Activated CD4-positive, CD25-positive, alpha-beta regulatory T cell (primary cell): ENCODE results near the gene PTEN.
"Not testable (repeated sequence)": the region's sequence is repeated elsewhere in the genome, so short reads cannot be mapped to it uniquely, and the experiment has no call there.

Source experiments
- DNase-seq, 4 experiments: peaks; one replicate each; lab custom pipeline; 2025; lab: John Stamatoyannopoulos, UW

The PTEN gene

DNA sequence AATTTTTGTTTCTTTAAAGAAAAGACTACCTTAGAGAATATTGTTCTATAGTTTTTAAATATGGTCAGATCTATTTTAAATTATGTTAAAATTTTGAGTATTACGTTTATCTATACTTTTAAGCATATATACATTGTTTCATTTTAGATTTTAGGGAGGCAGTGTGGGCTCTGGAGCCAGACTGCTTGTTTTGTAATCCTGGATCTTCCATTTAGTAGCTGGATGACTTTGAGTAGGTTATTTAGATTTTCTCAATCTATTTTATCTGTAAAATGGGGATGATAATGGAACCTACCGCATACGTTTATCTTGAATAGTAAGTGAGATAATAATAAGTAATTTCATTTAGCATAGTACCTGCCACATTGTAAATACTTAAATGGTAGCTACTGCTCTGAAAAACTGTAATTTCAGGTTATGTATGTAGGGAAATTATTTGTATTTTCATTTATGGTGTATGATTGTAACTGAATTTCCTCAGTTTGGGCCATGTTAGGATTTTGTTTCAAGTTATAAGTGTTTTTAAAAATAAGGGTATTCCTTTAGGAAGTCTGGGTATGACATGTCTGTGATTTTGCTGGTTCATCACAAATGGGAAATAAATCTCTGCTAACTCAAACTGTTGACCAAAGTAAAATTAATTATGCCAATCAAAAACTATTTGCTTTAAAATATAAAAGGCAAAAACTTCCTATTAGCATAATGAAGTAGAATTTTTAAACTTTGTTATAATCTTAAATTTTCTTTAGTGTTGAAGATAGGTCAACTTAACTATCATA is 6.5 kb downstream of the PTEN start:
- DNase-seq, result no peak

DNA sequence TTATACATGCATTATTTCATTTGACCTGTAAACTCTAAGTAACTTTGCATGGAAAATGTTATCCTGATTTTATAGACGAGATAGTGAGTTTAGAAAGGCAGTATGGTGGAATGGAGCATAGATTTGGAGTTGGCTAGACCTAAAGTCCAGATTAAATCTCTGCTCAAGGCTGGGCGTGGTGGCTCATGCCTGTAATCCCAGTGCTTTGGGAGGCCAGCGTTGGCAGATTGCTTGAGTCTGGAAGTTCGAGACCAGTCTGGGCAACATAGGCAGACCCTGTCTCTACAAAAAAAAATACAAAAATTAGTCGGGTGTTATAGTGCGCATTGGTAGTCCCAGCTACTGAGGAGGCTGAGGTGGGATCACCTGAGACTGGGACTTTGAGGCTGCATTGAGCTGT is 9.4 kb downstream of the PTEN start:
- DNase-seq, result no peak

DNA sequence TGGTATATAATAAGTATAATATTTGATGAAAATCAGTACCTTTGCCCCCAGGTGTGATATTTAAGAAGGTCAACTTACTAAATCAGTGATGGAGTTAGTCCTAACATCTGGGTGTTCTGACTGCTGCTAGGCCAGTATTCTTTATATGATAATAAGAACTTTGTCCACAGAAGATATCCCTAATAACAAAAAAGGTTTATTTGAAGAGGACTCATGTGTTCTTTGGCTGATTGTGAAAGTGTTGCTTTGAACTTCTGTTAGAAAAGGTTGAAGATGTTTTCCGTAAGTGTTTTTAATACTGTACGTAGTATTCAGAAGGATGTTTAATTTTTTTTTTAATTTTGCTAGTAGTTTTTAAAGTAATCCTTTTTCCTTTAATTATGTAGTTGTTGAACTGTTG is 10.2 kb downstream of the PTEN start:
- no peak for DNase-seq

DNA sequence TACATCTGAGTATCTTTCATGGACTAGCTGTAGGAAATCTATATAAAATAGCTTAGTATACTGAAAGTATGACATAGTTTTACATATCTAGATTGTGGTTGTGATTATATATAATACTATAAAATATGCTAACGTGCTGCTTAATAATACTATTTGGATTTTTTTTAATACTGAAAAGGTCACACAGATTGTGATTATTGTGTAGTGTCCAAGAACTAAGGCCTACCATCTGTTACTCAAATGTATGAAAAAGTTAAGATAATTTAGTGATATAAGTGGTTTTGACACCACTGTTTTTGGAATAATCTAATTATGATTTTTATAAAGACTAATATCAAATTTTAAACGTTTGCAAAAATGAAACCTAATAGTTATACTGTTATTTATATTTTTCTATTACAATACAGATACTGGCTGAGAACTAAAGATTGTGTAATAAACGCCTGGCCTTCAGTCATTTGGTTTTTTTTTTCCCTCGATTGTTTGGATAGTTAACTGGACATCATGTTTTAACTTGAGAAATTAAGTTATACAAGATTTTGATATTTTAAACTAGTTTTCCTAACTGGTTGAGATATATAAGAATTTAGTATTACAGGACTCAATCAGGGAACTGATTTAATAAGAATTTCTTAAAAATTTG is 12.6 kb downstream of the PTEN start:
- no peak for DNase-seq

DNA sequence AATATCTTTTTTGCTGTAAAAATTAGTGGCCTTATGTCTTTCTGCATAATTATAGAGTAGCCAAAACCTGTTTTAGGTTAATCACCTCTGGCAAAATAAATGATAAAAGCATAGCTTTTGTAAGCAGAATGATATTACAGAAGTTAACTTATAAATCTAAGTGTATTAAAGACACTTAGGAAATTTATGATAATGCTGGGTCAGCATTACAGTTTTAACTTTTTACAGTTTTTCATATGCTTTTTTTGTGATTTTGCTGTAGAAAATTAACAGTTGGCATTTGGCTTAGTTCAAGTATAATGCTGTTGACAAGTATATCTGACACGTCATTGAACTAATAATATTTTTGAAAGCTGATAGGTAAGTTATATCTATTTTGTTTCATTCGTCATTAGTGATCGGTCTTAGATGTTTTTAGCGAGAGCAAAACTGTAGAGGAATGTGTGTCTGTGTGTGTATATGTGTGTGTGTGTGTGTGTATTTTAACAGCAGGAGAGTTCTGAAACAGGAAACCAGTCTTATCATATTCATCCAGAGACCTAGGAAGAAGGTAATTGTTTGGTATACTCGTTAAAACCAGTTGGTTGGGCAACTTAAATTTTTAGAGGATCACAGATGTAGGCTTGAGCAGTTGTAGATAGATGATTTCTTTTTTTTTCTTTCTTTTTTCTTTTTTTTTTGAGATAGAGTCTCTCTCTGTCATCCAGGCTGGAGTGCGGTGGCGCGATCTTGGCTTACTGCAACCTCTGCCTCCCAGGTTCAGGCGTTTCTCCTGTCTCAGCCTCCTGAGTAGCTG is 15.4 kb downstream of the PTEN start:
- no peak for DNase-seq

DNA sequence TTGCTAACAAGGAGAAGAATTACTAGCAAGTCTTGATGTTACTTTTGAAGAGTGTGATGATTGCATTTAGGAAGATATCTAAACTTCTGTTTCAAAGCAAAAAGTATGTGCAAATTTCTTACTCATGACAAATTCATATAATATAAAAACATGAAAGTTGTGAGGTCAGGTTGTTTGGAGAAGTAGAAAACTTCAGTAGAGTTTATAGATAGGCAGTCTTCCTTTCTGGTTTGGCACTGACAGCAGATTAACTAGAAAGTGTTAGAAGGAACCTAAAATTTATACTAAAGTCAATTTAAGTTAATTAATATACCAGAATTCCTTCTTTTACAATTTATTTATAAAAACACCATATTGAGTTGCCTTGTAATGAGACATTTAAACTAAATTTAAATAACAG is 16.9 kb downstream of the PTEN start:
- DNase-seq, result no peak

DNA sequence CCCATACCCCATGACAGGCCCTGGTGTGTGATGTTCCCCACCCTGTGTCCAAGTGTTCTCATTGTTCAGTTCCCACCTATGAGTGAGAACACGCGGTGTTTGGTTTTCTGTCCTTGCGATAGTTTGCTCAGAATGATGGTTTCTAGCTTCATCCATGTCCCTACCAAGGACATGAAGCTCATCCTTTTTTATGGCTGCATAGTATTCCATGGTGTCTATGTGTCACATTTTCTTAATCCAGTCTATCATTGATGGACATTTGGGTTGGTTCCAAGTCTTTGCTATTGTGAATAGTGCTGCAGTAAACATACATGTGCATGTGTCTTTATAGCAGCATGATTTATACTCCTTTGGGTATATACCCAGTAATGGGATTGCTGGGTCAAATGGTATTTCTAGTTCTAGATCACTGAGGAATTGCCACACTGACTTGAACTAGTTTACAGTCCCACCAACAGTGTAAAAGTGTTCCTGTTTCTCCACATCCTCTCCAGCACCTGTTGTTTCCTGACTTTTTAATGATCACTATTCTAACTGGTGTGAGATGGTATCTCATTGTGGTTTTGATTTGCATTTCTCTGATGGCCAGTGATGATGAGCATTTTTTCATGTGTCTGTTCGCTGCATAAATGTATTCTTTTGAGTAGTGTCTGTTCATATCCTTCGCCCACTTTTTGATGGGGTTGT is 18.1 kb downstream of the PTEN start:
- DNase-seq, result not testable (repeated sequence)

DNA sequence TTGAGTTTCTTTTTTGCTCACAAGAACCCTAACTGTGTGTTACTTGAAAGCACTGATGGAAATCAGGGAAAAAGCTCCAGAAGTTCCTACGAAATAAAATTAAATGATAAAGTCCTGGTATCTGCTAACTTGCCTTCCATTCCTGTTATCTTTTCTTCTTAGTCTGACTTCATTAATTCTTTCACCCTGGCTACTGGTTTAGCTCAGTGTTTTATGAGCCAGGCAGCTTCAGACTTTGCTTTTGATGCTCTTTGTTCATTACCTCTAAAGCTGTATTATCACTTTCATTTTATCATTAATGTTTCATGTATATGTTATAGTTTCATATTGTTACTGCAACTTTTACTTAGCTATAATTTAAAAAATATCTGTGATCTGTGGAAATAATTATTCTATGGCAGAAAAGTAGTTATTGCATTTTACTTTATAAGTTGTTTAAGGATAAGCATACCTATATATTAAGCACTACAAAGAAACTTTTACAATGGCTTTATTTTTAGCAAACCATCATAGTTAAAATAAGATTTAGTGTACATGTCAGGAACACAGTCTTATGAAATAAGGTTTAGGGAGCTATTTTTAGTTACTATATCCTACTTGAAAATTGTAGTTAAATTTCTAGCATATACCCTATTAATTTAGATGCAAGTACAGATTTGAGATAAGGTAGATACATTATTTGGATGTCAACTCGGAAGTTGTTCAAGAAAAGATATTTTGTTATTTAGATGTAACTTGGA is 19.3 kb downstream of the PTEN start:
- DNase-seq, result no peak

DNA sequence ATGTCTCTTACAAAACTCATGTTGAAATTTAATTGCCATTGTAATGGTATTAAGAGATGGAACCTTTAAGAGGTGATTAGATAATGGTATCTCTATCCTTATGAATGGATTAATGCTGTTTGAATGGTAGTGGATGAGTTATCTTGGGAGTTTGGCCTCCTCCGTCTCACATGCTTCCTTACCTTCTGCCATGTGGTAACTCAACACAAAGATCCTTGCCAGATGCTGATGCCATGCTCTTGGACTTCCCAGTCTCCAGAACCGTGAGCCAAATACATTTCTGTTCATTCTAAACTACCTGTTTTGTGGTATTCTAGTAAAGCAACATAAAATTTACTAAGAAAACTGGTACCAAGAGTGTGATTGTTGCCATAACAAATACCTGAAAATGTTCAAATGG is 23.2 kb downstream of the PTEN start:
- DNase-seq, result no peak

DNA sequence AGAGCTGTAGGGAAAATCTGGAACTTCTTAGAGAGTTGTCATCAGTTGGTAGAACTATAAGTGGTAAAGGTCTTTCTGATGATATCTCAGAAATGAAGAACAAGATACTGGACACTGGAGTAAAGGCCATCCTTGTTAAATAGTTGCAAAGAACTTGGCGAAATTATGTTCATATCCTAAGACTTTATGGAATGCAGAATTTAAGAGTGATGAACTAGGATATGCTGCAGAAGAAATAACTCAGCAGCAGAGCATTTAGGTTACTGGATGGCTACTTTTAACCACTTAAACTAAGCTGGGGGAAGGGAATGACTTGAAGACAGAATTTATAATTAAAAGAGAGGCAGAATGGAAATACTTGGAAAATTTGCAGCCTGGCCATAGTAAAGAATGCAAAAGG is 23.7 kb downstream of the PTEN start:
- DNase-seq, result no peak

DNA sequence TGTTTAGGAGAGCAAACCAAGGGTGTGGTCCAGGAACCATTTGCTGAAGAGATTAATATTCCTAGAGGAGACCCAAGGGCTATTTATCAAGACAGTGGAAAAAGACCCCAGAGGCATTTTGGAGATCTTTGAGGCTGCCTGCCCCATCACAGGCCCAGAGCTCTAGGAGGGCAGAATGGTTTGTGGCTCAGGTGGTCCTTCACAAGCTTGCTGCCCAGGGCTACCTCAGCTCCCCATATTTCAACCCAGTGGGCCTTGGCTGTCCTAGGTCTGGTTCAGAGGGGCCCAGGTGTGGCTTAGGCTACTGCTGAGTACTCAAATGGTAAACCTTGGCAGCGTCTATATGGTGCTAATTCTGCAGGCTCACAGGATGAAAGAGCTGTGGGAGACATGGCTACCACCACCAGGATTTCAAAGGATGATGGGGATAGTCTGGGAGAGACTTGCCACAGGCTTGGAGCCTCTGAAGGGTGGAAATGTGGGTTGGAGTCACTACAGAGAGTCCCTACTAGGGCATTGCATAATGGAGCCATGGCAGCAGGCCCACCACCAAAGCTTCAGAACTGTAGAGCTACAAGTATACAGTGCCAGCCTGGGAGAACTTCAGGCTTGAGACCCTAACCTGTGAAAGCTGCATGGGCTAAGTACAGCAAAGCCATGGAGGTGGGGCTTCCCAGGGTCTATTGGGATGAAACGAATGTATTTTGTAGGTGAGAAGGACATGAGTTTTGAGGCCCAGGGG is 24.3 kb downstream of the PTEN start:
- DNase-seq, result no peak

DNA sequence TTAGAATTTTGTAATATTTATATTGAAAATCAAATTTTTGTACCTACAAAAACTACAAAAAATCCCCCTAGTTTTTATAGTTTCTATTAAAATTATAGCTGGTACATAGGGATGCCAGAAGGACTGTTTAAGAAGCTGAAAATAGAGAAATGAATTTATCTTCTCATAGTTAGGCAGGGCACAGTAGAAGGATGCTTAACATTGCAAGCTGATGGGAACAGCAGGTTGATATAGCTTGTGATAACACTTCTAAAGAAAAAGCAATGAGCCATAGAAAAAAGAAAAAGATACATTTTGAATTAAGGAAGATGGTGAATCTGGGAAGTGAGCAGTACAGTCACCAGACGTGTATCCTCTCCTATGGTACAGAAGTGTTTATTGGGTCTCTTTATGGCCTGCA is 32.0 kb downstream of the PTEN start:
- DNase-seq, result no peak

DNA sequence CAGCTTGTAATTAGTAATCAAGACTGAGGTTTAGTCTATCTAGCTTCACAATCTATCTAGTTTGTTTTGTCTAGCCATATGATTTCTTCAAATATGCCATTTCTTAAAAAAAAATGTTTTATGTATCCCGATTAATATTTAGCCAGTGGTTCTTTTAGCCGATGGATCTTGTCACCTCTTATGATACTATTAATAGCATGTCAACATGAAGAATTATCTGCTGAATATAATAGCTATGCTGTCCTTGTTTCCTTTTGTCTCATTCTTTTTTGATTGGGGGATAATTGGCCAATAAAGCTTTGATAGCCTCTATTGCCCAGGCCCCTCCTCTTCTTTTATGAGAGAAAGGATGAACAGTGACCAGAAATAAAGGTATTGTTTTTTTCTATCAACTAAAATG is 32.8 kb downstream of the PTEN start:
- no peak for DNase-seq

DNA sequence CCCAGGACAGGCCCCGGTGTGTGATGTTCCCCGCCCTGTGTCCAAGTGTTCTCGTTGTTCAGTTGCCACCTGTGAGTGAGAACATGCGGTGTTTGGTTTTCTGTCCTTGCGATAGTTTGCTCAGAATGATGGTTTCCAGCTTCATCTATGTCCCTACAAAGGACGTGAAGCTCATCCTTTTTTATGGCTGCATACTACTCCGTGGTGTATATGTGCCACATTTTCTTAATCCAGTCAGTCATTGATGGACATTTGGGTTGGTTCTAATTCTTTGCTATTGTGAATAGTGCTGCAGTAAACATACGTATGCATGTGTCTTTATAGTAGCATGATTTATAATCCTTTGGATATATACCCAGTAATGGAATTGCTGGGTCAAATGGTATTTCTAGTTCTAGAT is 34.5 kb downstream of the PTEN start:
- not testable (repeated sequence) for DNase-seq

DNA sequence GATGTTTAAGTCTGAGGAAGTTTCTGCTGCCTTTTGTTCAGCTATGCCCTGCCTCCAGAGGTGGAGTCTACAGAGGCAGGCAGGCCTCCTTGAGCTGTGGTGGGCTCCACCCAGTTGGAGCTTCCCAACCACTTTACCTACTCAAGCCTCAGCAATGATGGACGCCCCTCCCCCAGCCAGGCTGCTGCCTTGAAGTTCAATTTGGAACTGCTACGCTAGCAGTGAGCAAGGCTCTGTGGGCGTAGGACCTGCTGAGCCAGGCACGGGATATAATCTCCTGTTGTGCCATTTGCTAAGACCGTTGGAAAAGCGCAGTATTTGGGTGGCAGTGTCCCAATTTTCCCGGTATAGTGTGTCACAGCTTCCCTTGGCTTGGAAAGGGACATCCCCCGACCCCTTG is 40.0 kb downstream of the PTEN start:
- DNase-seq, result not testable (repeated sequence)

DNA sequence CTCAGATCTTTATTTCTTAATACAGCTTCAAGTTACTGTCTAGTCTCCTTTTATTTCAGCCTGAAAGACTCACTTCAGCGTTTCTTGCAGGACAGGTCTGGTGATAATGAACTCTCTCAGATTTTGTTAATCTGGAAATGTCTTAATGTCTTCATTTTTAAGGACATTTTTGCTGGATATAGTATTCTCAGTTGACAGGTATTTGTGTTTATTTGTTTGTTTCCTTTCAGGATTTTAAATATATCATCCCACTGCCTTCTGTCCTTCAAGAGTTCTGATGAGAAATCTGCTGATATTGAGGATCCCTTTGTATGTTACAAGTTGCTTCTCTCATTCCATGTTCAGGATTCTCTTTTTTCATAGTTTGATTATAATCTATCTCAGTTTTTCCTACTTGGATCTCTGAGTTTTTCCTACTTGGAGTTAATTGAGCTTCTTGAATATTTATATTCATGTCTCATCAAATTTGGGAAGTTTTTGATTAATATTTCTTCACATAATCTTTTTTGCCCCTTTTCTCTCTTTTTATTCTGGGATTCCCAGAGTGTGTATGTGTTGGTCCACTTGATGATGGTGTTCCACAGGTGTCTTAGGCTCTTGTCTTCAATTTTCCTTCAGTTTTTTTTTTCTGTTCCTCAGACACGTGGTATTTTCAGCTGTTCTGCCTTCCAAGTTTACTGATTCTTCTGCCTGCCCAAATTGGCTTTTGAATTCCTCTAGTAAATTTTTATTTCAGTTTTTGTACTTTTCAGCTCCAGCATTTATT is 49.9 kb downstream of the PTEN start:
- no peak for DNase-seq

DNA sequence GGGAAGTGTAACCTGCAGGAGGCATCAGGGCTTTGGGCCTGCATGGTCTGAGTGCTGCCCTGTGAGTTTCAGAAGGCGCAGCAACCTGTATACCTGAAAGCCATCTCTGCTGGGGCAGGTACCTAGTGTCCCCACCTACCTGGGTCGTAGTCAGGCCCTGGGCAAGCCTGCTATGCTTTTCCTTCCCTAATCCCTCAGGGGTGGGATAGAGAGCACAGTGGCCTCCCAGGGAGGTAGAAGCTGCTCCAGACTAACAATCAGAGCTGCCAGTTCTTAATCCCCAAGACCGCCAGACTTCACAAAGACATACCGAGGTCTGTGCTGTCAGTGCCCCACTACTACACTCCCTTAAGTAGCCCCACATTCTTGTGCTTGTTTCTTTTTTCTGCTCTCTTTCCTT is 52.0 kb downstream of the PTEN start:
- DNase-seq, result no peak

DNA sequence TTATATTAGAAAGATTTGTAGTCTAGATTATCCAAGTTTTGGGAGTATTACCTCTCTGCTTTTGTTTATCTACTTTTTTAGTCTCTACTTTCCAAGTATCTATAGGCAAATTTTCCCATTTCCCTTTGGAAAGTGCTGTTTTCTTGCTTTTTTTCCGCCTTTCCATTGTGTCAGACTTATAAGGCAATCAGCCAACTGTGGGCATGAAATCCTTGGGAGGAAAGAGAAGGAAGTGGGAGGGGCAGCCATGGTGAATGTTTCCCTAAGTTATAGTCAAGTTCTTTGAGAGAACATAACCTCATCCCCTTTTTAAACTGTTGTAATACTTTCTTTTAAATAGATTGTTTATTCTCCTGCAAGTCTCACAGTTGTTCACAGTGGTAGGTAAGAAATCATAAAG is 52.6 kb downstream of the PTEN start:
- no peak for DNase-seq

DNA sequence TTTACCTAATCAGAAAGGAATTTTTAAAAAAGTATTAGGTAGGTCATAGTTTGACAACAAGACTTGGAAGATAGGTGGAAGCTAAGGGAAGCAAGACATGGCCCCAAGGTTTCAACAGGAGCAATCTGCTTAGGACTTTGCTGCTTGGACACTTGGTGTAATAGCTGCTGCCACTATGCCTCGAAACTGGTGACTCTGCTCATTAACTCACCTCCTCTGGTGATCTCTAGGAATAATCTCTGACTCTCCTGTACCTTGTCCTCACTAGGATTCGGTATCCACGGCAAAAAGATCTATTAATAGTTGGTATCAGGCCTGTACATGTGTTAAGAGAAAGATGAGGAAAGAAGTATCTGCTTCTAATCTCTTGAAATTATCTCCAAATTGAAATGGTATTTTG is 53.1 kb downstream of the PTEN start:
- no peak for DNase-seq

DNA sequence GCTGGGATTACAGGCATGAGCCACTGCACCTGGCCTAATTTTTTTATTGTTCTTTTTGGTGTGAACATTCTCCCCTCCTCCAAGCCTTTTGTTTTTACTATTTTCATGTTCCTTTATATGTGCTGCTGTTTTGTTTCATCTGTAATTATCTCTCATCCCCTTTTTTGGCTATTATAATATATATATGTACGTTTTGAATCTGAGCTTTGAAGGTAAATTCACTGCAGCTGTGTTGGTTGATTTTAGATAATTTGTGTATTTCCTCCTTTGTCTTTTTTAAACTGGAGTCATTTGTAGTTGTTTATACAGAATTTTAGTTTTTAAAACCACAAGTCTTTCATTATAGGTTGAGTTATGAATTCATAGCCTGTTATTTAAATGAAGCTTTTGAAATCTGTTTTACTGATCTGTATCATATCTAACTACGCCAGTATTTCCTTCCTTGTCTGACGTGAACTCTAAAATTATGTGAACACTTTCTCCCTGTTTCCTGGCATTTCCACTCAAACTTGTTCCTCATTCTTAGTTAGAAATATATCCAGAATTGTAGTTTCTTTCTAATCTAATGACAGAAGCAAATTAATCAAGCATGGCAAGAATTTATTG is 54.9 kb downstream of the PTEN start:
- no peak for DNase-seq
